AG09309 (cell line): Measurements from ENCODE around the gene GPR18.

Source experiments
- DNase-seq: peaks from one replicate; pipeline ENCODE4 v3.0.0-alpha.2; 2010; ENCODE audit warnings: low read depth
- H3K4me3 ChIP-seq: 2 replicates; pipeline ENCODE4 v1.5.1; 2011; ENCODE audit warnings: mild to moderate bottlenecking, low read depth, low read length, moderate library complexity; ENCODE audit not compliant: control insufficient read depth
- CTCF ChIP-seq: IDR thresholded peaks from 2 replicates; pipeline ENCODE4 v1.5.1; 2011; ENCODE audit warnings: mild to moderate bottlenecking, low read depth, low read length, inconsistent platforms; ENCODE audit not compliant: insufficient read depth, control insufficient read depth; ENCODE audit errors: missing control alignments

Gene GPR18

GRCh38 chr13:99298056-99298455, 39.9 kb upstream of the GPR18 start:
- TF ChIP-seq CTCF = no peak
- no peak overlapping the region for H3K4me3 ChIP-seq

GRCh38 chr13:99297331-99297730, 39.2 kb upstream of the GPR18 start:
- no peak overlapping the region for H3K4me3 ChIP-seq
- no peak for DNase-seq

More at GRCh38 chr13:99298056-99298455, 39.9 kb upstream of the GPR18 start:
- no peak for DNase-seq

GRCh38 chr13:99296398-99296797, 38.2 kb upstream of the GPR18 start:
- DNase-seq = no peak
- no peak overlapping the region for H3K4me3 ChIP-seq
- TF ChIP-seq CTCF = no peak

More at GRCh38 chr13:99297331-99297730, 39.2 kb upstream of the GPR18 start:
- no peak for TF ChIP-seq CTCF

- no peak for TF ChIP-seq CTCF
- H3K4me3 ChIP-seq = no peak overlapping the region
- no peak for DNase-seq
Observed at GRCh38 chr13:99295488-99296252, 37.5 kb upstream of the GPR18 start.

GRCh38 chr13:99294958-99295357, 36.8 kb upstream of the GPR18 start:
- H3K4me3 ChIP-seq = no peak overlapping the region
- DNase-seq = no peak

GRCh38 chr13:99294198-99294597, 36.0 kb upstream of the GPR18 start:
- no peak for DNase-seq
- no peak overlapping the region for H3K4me3 ChIP-seq
- no peak for TF ChIP-seq CTCF

More at GRCh38 chr13:99294958-99295357, 36.8 kb upstream of the GPR18 start:
- no peak for TF ChIP-seq CTCF
